Kidney epithelial cell (primary cell): ENCODE measurements around the gene HOXD9. TPM values are rescaled to one million over a fixed set of nuclear protein-coding genes. Genes with fewer than 3 reads are reported as not detected.

ENCODE experiments used
- DNase-seq: peaks from one replicate; pipeline ENCODE4 v3.0.0-alpha.2; 2010; ENCODE audit warnings: low read depth
- H3K27me3 ChIP-seq: 2 replicates; pipeline ENCODE4 v1.6.0; 2011; ENCODE audit warnings: low read length; ENCODE audit not compliant: control insufficient read depth, insufficient read depth
- H3K36me3 ChIP-seq: 2 replicates; pipeline ENCODE4 v1.5.1; 2011; ENCODE audit warnings: low read length; ENCODE audit not compliant: control insufficient read depth, insufficient read depth
- H3K4me3 ChIP-seq: 2 replicates; pipeline ENCODE4 v1.5.1; 2011; ENCODE audit warnings: low read depth, mild to moderate bottlenecking, control low read depth, low read length
- CTCF ChIP-seq: IDR thresholded peaks from 2 replicates; pipeline ENCODE4 v1.5.1; 2011; ENCODE audit warnings: mild to moderate bottlenecking, moderate library complexity, low read length, control low read depth, inconsistent platforms; ENCODE audit not compliant: insufficient read depth, poor library complexity, severe bottlenecking
- total RNA-seq: library from RNA; depleted of rRNA; stranded (reverse); fragments of >200 nt; gene quantifications from 2 replicates; pipeline ENCODE4 v1.2.3, GENCODE V29; 2015

The HOXD9 gene
- total RNA-seq, 1 donor from 2014 or later: 12.2 TPM

- Histone ChIP-seq H3K36me3 (no peaks in the 10 kb centered on the region), H3K4me3 (peak overlapping the region; percentile 63), H3K27me3 (peaks cover 36% of the 10 kb centered on the region)
- no peak for TF ChIP-seq CTCF
- no peak for DNase-seq
These were observed 18.7 kb upstream of the HOXD9 start for GRCh38 chr2:176103742-176104315.

- Histone ChIP-seq H3K4me3 (peak overlapping the region; percentile 63), H3K36me3 (no peaks in the 10 kb centered on the region), H3K27me3 (peaks cover 30% of the 10 kb centered on the region)
- TF ChIP-seq CTCF: no peak
- peak; percentile 72 for DNase-seq
These were observed 18.0 kb upstream of the HOXD9 start for GRCh38 chr2:176104316-176105077.

DNA sequence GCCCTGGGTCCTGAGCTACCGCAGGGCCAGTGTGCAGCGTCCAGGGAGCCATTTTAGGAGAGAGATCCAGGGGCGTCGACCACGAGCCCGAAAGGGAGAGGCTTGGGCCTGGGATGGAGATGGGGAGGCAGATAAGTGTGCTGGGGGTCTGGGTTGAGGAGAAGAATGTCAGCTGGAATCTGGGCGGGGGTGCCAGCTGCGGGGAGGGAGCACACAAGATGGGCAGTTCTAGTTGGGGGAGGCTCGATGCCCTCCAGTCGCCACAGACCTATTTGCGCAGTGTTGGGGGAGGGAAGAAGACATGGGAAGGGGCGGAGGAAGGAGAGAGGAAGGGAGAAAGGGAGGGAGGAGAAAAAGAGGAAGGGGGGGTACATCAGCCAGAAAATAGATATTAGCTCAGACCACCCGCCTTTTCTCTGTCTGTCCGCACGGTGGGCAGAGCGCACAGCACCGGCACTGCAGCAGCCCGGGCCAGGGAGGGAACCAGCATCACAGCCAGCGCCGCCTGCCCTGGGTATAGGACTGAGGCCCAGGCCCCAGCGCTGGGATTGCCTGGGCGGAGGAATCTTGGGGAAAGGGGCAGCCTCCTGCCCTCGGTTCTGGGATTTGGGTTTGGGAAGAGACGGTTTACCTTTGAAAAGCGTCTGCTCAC lies 17.3 kb upstream of the HOXD9 start:
- TF ChIP-seq CTCF: no peak
- Histone ChIP-seq H3K36me3 (no peaks in the 10 kb centered on the region), H3K27me3 (peaks cover 23% of the 10 kb centered on the region), H3K4me3 (peak overlapping the region; percentile 63)
- DNase-seq: no peak

- Histone ChIP-seq H3K4me3 (peak overlapping the region; percentile 63), H3K27me3 (peaks cover 15% of the 10 kb centered on the region), H3K36me3 (no peaks in the 10 kb centered on the region)
- no peak for TF ChIP-seq CTCF
- no peak for DNase-seq
These were observed 16.6 kb upstream of the HOXD9 start for GRCh38 chr2:176105730-176106580.

GRCh38 chr2:176106581-176107539 lies 15.7 kb upstream of the HOXD9 start, which contains the start of gene HOXD11:
TSS of gene HOXD11 (plus strand) at chr2:176107280. CDS start at chr2:176107356, 76 bp downstream.
- no peak for DNase-seq
- no peak for TF ChIP-seq CTCF
- H3K27me3 ChIP-seq: peaks cover 7% of the 10 kb centered on the region

More at GRCh38 chr2:176106581-176107539, 15.7 kb upstream of the HOXD9 start, which contains the start of gene HOXD11:
- Histone ChIP-seq H3K4me3 (peak within 1 kb of the TSS; percentile 63), H3K36me3 (no peaks in the 10 kb centered on the region)
